22Rv1 (cell line): Measurements from ENCODE around the gene PCP2.

Experiments used
- H3K27ac ChIP-seq: fragments of 450-650 bp; 2 replicates; pipeline ENCODE4 v1.5.1; 2017
- CTCF ChIP-seq: fragments of 450-650 bp; IDR thresholded peaks from 2 replicates; pipeline ENCODE4 v1.5.1; 2017; ENCODE audit warnings: mild to moderate bottlenecking
- ZFX ChIP-seq: fragments of 450-650 bp; IDR thresholded peaks from 2 replicates; pipeline ENCODE4 v1.6.1; 2017; ENCODE audit warnings: antibody characterized with exemption, borderline replicate concordance

Gene PCP2

GRCh38 chr19:7596211-7596937 lies 37.1 kb downstream of the PCP2 start:
- H3K27ac ChIP-seq, result peak overlapping the region; percentile 83
- TF ChIP-seq ZFX (no peak), CTCF (no peak)

GRCh38 chr19:7595466-7596133 lies 37.9 kb downstream of the PCP2 start, which contains the start of gene CAMSAP3:
CAMSAP3 (plus strand) TSS chr19:7595863; CDS start chr19:7596003, 140 bp downstream.
- TF ChIP-seq ZFX (no peak), CTCF (no peak)

GRCh38 chr19:7590256-7590655 lies 43.3 kb downstream of the PCP2 start:
- H3K27ac ChIP-seq, result peak overlapping the region; percentile 83
- TF ChIP-seq ZFX, result no peak
- no peak for TF ChIP-seq CTCF

More at GRCh38 chr19:7595466-7596133, 37.9 kb downstream of the PCP2 start, which contains the start of gene CAMSAP3:
- H3K27ac ChIP-seq, result peak within 1 kb of the TSS; percentile 83

GRCh38 chr19:7589822-7590221 lies 43.7 kb downstream of the PCP2 start:
- H3K27ac ChIP-seq, result peak overlapping the region; percentile 83
- no peak for TF ChIP-seq CTCF
- no peak for TF ChIP-seq ZFX

- TF ChIP-seq CTCF, result no peak
- TF ChIP-seq ZFX, result no peak
- no peak overlapping the region for H3K27ac ChIP-seq
Observed at GRCh38 chr19:7582446-7582845, 51.1 kb downstream of the PCP2 start.
